ENCODE results near the gene CYP4F22. TPM values are rescaled to one million over a fixed set of nuclear protein-coding genes. Genes with fewer than 3 reads are reported as not detected.
"Not testable (repeated sequence)": the region's sequence is repeated elsewhere in the genome, so short reads cannot be mapped to it uniquely, and the experiment has no call there.

Gene CYP4F22
- total RNA-seq, 1 donor from 2014 or later, result not detected

- H3K36me3 Mint-ChIP-seq, result no peaks in the 10 kb centered on the region
- H3K4me3 Mint-ChIP-seq, result no peak overlapping the region
- TF ChIP-seq CTCF (conservative IDR thresholded peaks at IDR 0.05), result no peak
- peaks cover 14% of the 10 kb centered on the region for H3K27me3 Mint-ChIP-seq
- H3K9me3 Mint-ChIP-seq, result no peaks in the 10 kb centered on the region
- no peak for DNase-seq (ENCODE audit: extremely low spot score, unreplicated experiment)
- H3K4me1 Mint-ChIP-seq (ENCODE audit: unreplicated experiment), result no peaks in the 10 kb centered on the region
- no peak overlapping the region for H3K27ac Mint-ChIP-seq
Measured at GRCh38 chr19:15475611-15476010, 32.7 kb upstream of the CYP4F22 start.

- Mint-ChIP-seq H3K27ac (no peak overlapping the region), H3K4me1 (ENCODE audit: unreplicated experiment) (no peaks in the 10 kb centered on the region), H3K4me3 (no peak overlapping the region), H3K36me3 (no peaks in the 10 kb centered on the region), H3K27me3 (peaks cover 11% of the 10 kb centered on the region), H3K9me3 (no peaks in the 10 kb centered on the region)
- DNase-seq (ENCODE audit: extremely low spot score, unreplicated experiment), result no peak
- TF ChIP-seq CTCF (conservative IDR thresholded peaks at IDR 0.05), result no peak
Measured at GRCh38 chr19:15476325-15476724, 32.0 kb upstream of the CYP4F22 start.

GRCh38 chr19:15479391-15480345 lies 28.7 kb upstream of the CYP4F22 start, which contains the start of gene PGLYRP2:
PGLYRP2 (minus strand) TSS chr19:15479501; CDS start chr19:15479371, 130 bp downstream.
- Mint-ChIP-seq H3K27me3 (peaks cover 3% of the 10 kb centered on the region), H3K9me3 (peaks cover 5% of the 10 kb centered on the region), H3K4me1 (ENCODE audit: unreplicated experiment) (no peaks in the 10 kb centered on the region), H3K36me3 (no peaks in the 10 kb centered on the region), H3K4me3 (no peak within 1 kb of the TSS), H3K27ac (no peak within 1 kb of the TSS)
- DNase-seq (ENCODE audit: extremely low spot score, unreplicated experiment), result no peak
- TF ChIP-seq CTCF (conservative IDR thresholded peaks at IDR 0.05), result no peak

- H3K9me3 Mint-ChIP-seq; H3K36me3 Mint-ChIP-seq; DNase-seq (ENCODE audit: extremely low spot score, unreplicated experiment); H3K27me3 Mint-ChIP-seq; H3K4me1 Mint-ChIP-seq (ENCODE audit: unreplicated experiment); H3K27ac Mint-ChIP-seq; H3K4me3 Mint-ChIP-seq: not testable (repeated sequence)
Measured at GRCh38 chr19:15480996-15481395, 27.3 kb upstream of the CYP4F22 start.

- DNase-seq (ENCODE audit: extremely low spot score, unreplicated experiment); H3K4me3 Mint-ChIP-seq; H3K27me3 Mint-ChIP-seq; H3K4me1 Mint-ChIP-seq (ENCODE audit: unreplicated experiment); H3K27ac Mint-ChIP-seq; H3K9me3 Mint-ChIP-seq; H3K36me3 Mint-ChIP-seq: not testable (repeated sequence)
Measured at GRCh38 chr19:15485768-15486167, 22.6 kb upstream of the CYP4F22 start.

- H3K27me3 Mint-ChIP-seq, result no peaks in the 10 kb centered on the region
- no peak overlapping the region for H3K27ac Mint-ChIP-seq
- no peak for TF ChIP-seq CTCF (conservative IDR thresholded peaks at IDR 0.05)
- no peak overlapping the region for H3K4me3 Mint-ChIP-seq
- no peaks in the 10 kb centered on the region for H3K4me1 Mint-ChIP-seq (ENCODE audit: unreplicated experiment)
- DNase-seq (ENCODE audit: extremely low spot score, unreplicated experiment), result no peak
- H3K36me3 Mint-ChIP-seq, result no peaks in the 10 kb centered on the region
- peaks cover 3% of the 10 kb centered on the region for H3K9me3 Mint-ChIP-seq
Measured at GRCh38 chr19:15487038-15487437, 21.3 kb upstream of the CYP4F22 start.

Measured in type B pancreatic cell (in vitro differentiated cells).